GM12878 (cell line): ENCODE data around the gene RAC2. TPM values are rescaled to one million over a fixed set of nuclear protein-coding genes. Genes with fewer than 3 reads are reported as not detected.

Experiments
- BCLAF1 ChIP-seq: fragments of 450-650 bp; IDR thresholded peaks from 2 replicates; pipeline ENCODE4 v1.6.1; 2017; ENCODE audit warnings: antibody characterized with exemption, mild to moderate bottlenecking, moderate library complexity
- CREB1 ChIP-seq: IDR thresholded peaks from 2 replicates; pipeline ENCODE4 v1.6.1; 2012; ENCODE audit warnings: low read depth, mild to moderate bottlenecking, inconsistent platforms
- EP300 ChIP-seq, 2 experiments: fragments of 150-350 bp in 1 of 2; IDR thresholded peaks; 2 replicates each; pipeline ENCODE4 v1.6.1; 2011 to 2012; ENCODE audit warnings: low read depth in 2 of 2, low read length in 2 of 2, borderline replicate concordance in 1 of 2, improper control_type of control experiment in 1 of 2, inconsistent platforms in 1 of 2; ENCODE audit not compliant: control insufficient read depth in 1 of 2
- IKZF2 ChIP-seq, 2 experiments: fragments of 450-650 bp; IDR thresholded peaks; 2 replicates each; pipeline ENCODE4 v1.6.1; 2017; ENCODE audit warnings: mild to moderate bottlenecking in 2 of 2, moderate library complexity in 2 of 2
- IRF3 ChIP-seq: fragments of 450-650 bp; IDR thresholded peaks from 2 replicates; pipeline ENCODE4 v1.6.1; 2014; ENCODE audit warnings: mild to moderate bottlenecking
- IRF5 ChIP-seq: fragments of 450-650 bp; IDR thresholded peaks from 2 replicates; pipeline ENCODE4 v1.6.1; 2017; ENCODE audit warnings: borderline replicate concordance
- NBN ChIP-seq: fragments of 450-650 bp; IDR thresholded peaks from 2 replicates; pipeline ENCODE4 v1.6.1; 2016
- NKRF ChIP-seq: fragments of 450-650 bp; conservative IDR thresholded peaks from 2 replicates; pipeline ENCODE4 v1.6.1; 2017; ENCODE audit warnings: mild to moderate bottlenecking, moderate library complexity
- RBBP5 ChIP-seq: fragments of 200-600 bp; sonication (generic); conservative IDR thresholded peaks from 2 replicates; pipeline ENCODE4 v1.6.1; 2016
- RELA ChIP-seq: fragments of 450-650 bp; IDR thresholded peaks from 2 replicates; pipeline ENCODE4 v1.8.0; 2014; ENCODE audit warnings: borderline replicate concordance; ENCODE audit not compliant: partially characterized antibody
- SMARCA5 ChIP-seq: fragments of 450-650 bp; IDR thresholded peaks from 2 replicates; pipeline ENCODE4 v1.6.1; 2017; ENCODE audit warnings: mild to moderate bottlenecking
- TAF1 ChIP-seq: IDR thresholded peaks from 2 replicates; pipeline ENCODE4 v1.6.1; 2011; ENCODE audit warnings: mild to moderate bottlenecking, low read depth, low read length, borderline replicate concordance
- YBX1 ChIP-seq: fragments of 450-650 bp; IDR thresholded peaks from 2 replicates; pipeline ENCODE4 v1.6.1; 2016; ENCODE audit warnings: antibody characterized with exemption
- ZBTB4 ChIP-seq: fragments of 450-650 bp; formaldehyde crosslinking; IDR thresholded peaks from 2 replicates; pipeline ENCODE4 v1.4.0; 2022; ENCODE audit warnings: mild to moderate bottlenecking, moderate library complexity
- ZNF592 ChIP-seq: fragments of 450-650 bp; IDR thresholded peaks from 2 replicates; pipeline ENCODE4 v1.6.1; 2017; ENCODE audit warnings: mild to moderate bottlenecking, moderate library complexity
- polyA plus RNA-seq, 11 experiments: library from polyadenylated mRNA; depleted of rRNA in 4 of 11; unstranded in 6 of 11; stranded (reverse) in 5 of 11; fragments of >200 nt; fragmentation: Nextera tagmentation in 4 of 11; fragmentation: Illumina TruSeq in 1 of 11; extraction: Ambion mirVana in 4 of 11; extraction: Trizol in 1 of 11; gene quantifications; 1 replicate in 1 of 11; 2 replicates in 10 of 11; pipeline versions ENCODE4 v1.2.1 to v1.2.3, GENCODE V29; 2011 to 2016; ENCODE audit warnings: inconsistent platforms in 2 of 11, missing spikeins in 2 of 11, low read depth in 1 of 11
- total RNA-seq, 4 experiments: library from RNA; depleted of rRNA in 3 of 4; stranded (reverse); fragments of >200 nt in 3 of 4; fragmentation: Illumina TruSeq in 1 of 4; extraction: Trizol in 1 of 4; gene quantifications; 2 replicates each; pipeline versions ENCODE4 v1.2.1 to v1.2.3, GENCODE V29; 2013 to 2021

Gene RAC2
- total and polyA plus RNA-seq, 10 of the 15 experiments (the other 5 are each of a cell fraction or from before 2014, with no cell fraction given), result 102 to 386 (median 304) TPM

GRCh38 chr22:37255558-37256006, 11.5 kb upstream of the RAC2 start (continued):
- TF ChIP-seq IRF5 (no peak), BCLAF1 (no peak), YBX1 (peak; percentile 16; the same call in 1 of the 2 replicates), NBN (peak; percentile 71), CREB1 (no peak), EP300 (IDR thresholded peaks at IDR 0.05; ENCODE audit: borderline replicate concordance in 1 of 2, control insufficient read depth in 1 of 2, low read depth in 2 of 2, low read length in 2 of 2) (no peak), RBBP5 (no peak), SMARCA5 (no peak), ZBTB4 (CRISPR knock-in tag) (no peak), TAF1 (no peak), NKRF (no peak), RELA (no peak), IRF3 (no peak), IKZF2 (IDR thresholded peaks at IDR 0.05) (0 out of 4 replicates have a peak, but pooled peaks of 1 of the 2 experiments have one; percentile 12), ZNF592 (no peak)
